CD4-positive, CD25-positive, alpha-beta regulatory T cell (primary cell): ENCODE results near the gene UPK1B. TPM values are rescaled to one million over a fixed set of nuclear protein-coding genes. Genes with fewer than 3 reads are reported as not detected.
A peak's percentile ranks its signal among the peaks of the same experiment; 100 is the strongest.

Experiments used
- ATAC-seq, 2 donors: fragments of 150-1000 bp; cut with Tn5 transposase; one replicate each; pipeline ENCODE4 v1.10.0; 2021; ENCODE audit warnings: low read depth in 2 of 2, moderate number of reproducible peaks in 2 of 2, moderate library complexity in 1 of 2
- DNase-seq, 3 donors: peaks; one replicate each; pipeline versions ENCODE4 v3.0.0 to v3.0.0-alpha.2; 2012 to 2022; ENCODE audit warnings: mixed read lengths in 1 of 3
- H3K27ac ChIP-seq: one replicate; pipeline ENCODE4 v1.7.0; 2013; ENCODE audit warnings: mild to moderate bottlenecking, low read length; ENCODE audit not compliant: insufficient read depth, poor library complexity, severe bottlenecking
- H3K27me3 ChIP-seq: one replicate; pipeline ENCODE4 v1.7.0; 2013; ENCODE audit warnings: low read length; ENCODE audit not compliant: control insufficient read depth, insufficient read depth
- H3K36me3 ChIP-seq: one replicate; pipeline ENCODE4 v1.7.0; 2013; ENCODE audit warnings: mild to moderate bottlenecking, low read length, moderate library complexity; ENCODE audit not compliant: control insufficient read depth, insufficient read depth
- H3K4me1 ChIP-seq: 2 replicates; pipeline ENCODE4 v1.7.0; 2013; ENCODE audit warnings: mild to moderate bottlenecking, low read length; ENCODE audit not compliant: insufficient read depth, control insufficient read depth, poor library complexity, severe bottlenecking
- H3K4me3 ChIP-seq: one replicate; pipeline ENCODE4 v1.7.0; 2013; ENCODE audit warnings: low read depth, mild to moderate bottlenecking, low read length, moderate library complexity
- H3K9me3 ChIP-seq, 2 experiments: 1 replicate in 1 of 2; 2 replicates in 1 of 2; pipeline ENCODE4 v1.7.0; 2013; ENCODE audit warnings: low read length in 2 of 2, mild to moderate bottlenecking in 1 of 2, moderate library complexity in 1 of 2; ENCODE audit not compliant: control insufficient read depth in 2 of 2
- H3K27ac Mint-ChIP-seq, 3 donors: one replicate each; pipeline ENCODE4 v1.8.0; 2020 to 2022; ENCODE audit warnings: mild to moderate bottlenecking in 3 of 3, mixed read lengths in 3 of 3, moderate library complexity in 2 of 3
- H3K27me3 Mint-ChIP-seq: one replicate; pipeline ENCODE4 v1.8.0; 2022; ENCODE audit warnings: mild to moderate bottlenecking, mixed read lengths
- H3K36me3 Mint-ChIP-seq: one replicate; pipeline ENCODE4 v1.8.0; 2020; ENCODE audit warnings: mixed read lengths
- H3K4me1 Mint-ChIP-seq, 4 donors: one replicate each; pipeline ENCODE4 v1.8.0; 2020 to 2022; ENCODE audit warnings: mixed read lengths in 4 of 4, mild to moderate bottlenecking in 1 of 4
- H3K4me3 Mint-ChIP-seq, 4 donors: one replicate each; pipeline ENCODE4 v1.8.0; 2020 to 2022; ENCODE audit warnings: mild to moderate bottlenecking in 4 of 4, mixed read lengths in 4 of 4, moderate library complexity in 3 of 4
- H3K9me3 Mint-ChIP-seq, 7 donors: one replicate each; pipeline ENCODE4 v1.8.0; 2020 to 2022; ENCODE audit warnings: mixed read lengths in 7 of 7, mild to moderate bottlenecking in 3 of 7, moderate library complexity in 2 of 7
- polyA plus RNA-seq, 4 donors: library from polyadenylated mRNA; unstranded; fragments of 300-500 nt; fragmentation: Illumina TruSeq; gene quantifications; one replicate each; pipeline ENCODE4 v1.2.3, GENCODE V29; 2021
- total RNA-seq: library from RNA; stranded (reverse); gene quantifications from one replicate; pipeline ENCODE4 v1.2.3, GENCODE V29; 2022

The UPK1B gene
- total and polyA plus RNA-seq, 5 donors from 2014 or later, result not detected

GRCh38 chr3:119145500-119146167 is 27.8 kb upstream of the UPK1B start, which contains the start of gene TEX55:
Gene TEX55, plus strand, starts transcription at chr3:119146165. Its CDS starts 25 bp downstream, at chr3:119146190.
- no peaks in the 10 kb centered on the region for H3K9me3 Mint-ChIP-seq
- DNase-seq (peak in 2 of 3 donors; percentile 2 to 28), ATAC-seq (no peak)
- H3K4me3 Mint-ChIP-seq, result no peak within 1 kb of the TSS
- H3K9me3 ChIP-seq, result no peaks in the 10 kb centered on the region
- no peaks in the 10 kb centered on the region for H3K27me3 ChIP-seq
- H3K36me3 Mint-ChIP-seq, result no peaks in the 10 kb centered on the region
- no peaks in the 10 kb centered on the region for H3K36me3 ChIP-seq
- H3K4me1 ChIP-seq, result no peaks in the 10 kb centered on the region
- H3K27me3 Mint-ChIP-seq, result no peaks in the 10 kb centered on the region
- H3K4me1 Mint-ChIP-seq, result peaks cover 0 to 2% (median 0%) of the 10 kb centered on the region in 4 donors
- peak within 1 kb of the TSS in 2 of 3 donors; percentile 30 to 38 for H3K27ac Mint-ChIP-seq
- H3K27ac ChIP-seq, result no peak within 1 kb of the TSS
- H3K4me3 ChIP-seq, result no peak within 1 kb of the TSS

GRCh38 chr3:119146578-119147375 is 26.6 kb upstream of the UPK1B start:
- Histone ChIP-seq H3K9me3 (no peaks in the 10 kb centered on the region), H3K27ac (no peak overlapping the region), H3K4me3 (no peak overlapping the region), H3K4me1 (no peaks in the 10 kb centered on the region), H3K36me3 (no peaks in the 10 kb centered on the region), H3K27me3 (no peaks in the 10 kb centered on the region)
- H3K4me3 Mint-ChIP-seq, result no peak overlapping the region
- H3K27ac Mint-ChIP-seq, result peak overlapping the region in 2 of 3 donors; percentile 30 to 38
- H3K4me1 Mint-ChIP-seq, result peaks cover 0 to 2% (median 0%) of the 10 kb centered on the region in 4 donors
- H3K27me3 Mint-ChIP-seq, result no peaks in the 10 kb centered on the region
- no peak for ATAC-seq
- DNase-seq, result no peak
- H3K9me3 Mint-ChIP-seq, result peaks cover 0 to 1% (median 0%) of the 10 kb centered on the region in 7 donors
- no peaks in the 10 kb centered on the region for H3K36me3 Mint-ChIP-seq

- H3K4me1 ChIP-seq, result no peaks in the 10 kb centered on the region
- Mint-ChIP-seq H3K4me3 (no peak overlapping the region), H3K27ac (no peak overlapping the region), H3K36me3 (no peaks in the 10 kb centered on the region), H3K9me3 (peaks cover 0 to 1% (median 0%) of the 10 kb centered on the region in 7 donors), H3K27me3 (no peaks in the 10 kb centered on the region), H3K4me1 (peaks cover 0 to 2% (median 0%) of the 10 kb centered on the region in 4 donors)
- ATAC-seq (no peak), DNase-seq (no peak)
- H3K4me3 ChIP-seq, result no peak overlapping the region
- H3K27ac ChIP-seq, result no peak overlapping the region
- no peaks in the 10 kb centered on the region for H3K36me3 ChIP-seq
- no peaks in the 10 kb centered on the region for H3K27me3 ChIP-seq
- no peaks in the 10 kb centered on the region for H3K9me3 ChIP-seq
Measured at GRCh38 chr3:119147494-119147893, 25.9 kb upstream of the UPK1B start.

- Mint-ChIP-seq H3K27me3 (no peaks in the 10 kb centered on the region), H3K4me1 (peaks cover 0 to 2% (median 0%) of the 10 kb centered on the region in 4 donors), H3K4me3 (no peak overlapping the region), H3K36me3 (no peaks in the 10 kb centered on the region), H3K9me3 (peaks cover 1 to 9% (median 3%) of the 10 kb centered on the region in 7 donors), H3K27ac (no peak overlapping the region)
- ATAC-seq (no peak), DNase-seq (no peak)
- H3K4me1 ChIP-seq, result no peaks in the 10 kb centered on the region
- H3K27me3 ChIP-seq, result no peaks in the 10 kb centered on the region
- no peak overlapping the region for H3K27ac ChIP-seq
- no peak overlapping the region for H3K4me3 ChIP-seq
- H3K9me3 ChIP-seq, result peaks cover 1 to 4% of the 10 kb centered on the region in 2 experiments
- H3K36me3 ChIP-seq, result no peaks in the 10 kb centered on the region
Measured at GRCh38 chr3:119148493-119149180, 24.8 kb upstream of the UPK1B start.

GRCh38 chr3:119149484-119149883 is 23.9 kb upstream of the UPK1B start:
- Histone ChIP-seq H3K36me3 (no peaks in the 10 kb centered on the region), H3K4me1 (no peaks in the 10 kb centered on the region), H3K9me3 (peaks cover 4 to 7% of the 10 kb centered on the region in 2 experiments), H3K27ac (no peak overlapping the region), H3K27me3 (no peaks in the 10 kb centered on the region), H3K4me3 (no peak overlapping the region)
- ATAC-seq (no peak), DNase-seq (no peak)
- H3K27me3 Mint-ChIP-seq, result peaks cover 6% of the 10 kb centered on the region
- H3K4me1 Mint-ChIP-seq, result peaks cover 0 to 2% (median 0%) of the 10 kb centered on the region in 4 donors
- H3K27ac Mint-ChIP-seq, result no peak overlapping the region
- peaks cover 3 to 17% (median 4%) of the 10 kb centered on the region in 7 donors for H3K9me3 Mint-ChIP-seq
- H3K4me3 Mint-ChIP-seq, result no peak overlapping the region
- no peaks in the 10 kb centered on the region for H3K36me3 Mint-ChIP-seq

- Mint-ChIP-seq H3K9me3 (peaks cover 5 to 30% (median 10%) of the 10 kb centered on the region in 7 donors), H3K36me3 (no peaks in the 10 kb centered on the region), H3K4me1 (no peaks in the 10 kb centered on the region), H3K27ac (no peak overlapping the region), H3K4me3 (no peak overlapping the region), H3K27me3 (peaks cover 24% of the 10 kb centered on the region)
- Histone ChIP-seq H3K36me3 (no peaks in the 10 kb centered on the region), H3K9me3 (peaks cover 4 to 7% of the 10 kb centered on the region in 2 experiments), H3K27me3 (peaks cover 5% of the 10 kb centered on the region), H3K4me3 (no peak overlapping the region), H3K4me1 (no peaks in the 10 kb centered on the region), H3K27ac (no peak overlapping the region)
- DNase-seq (no peak), ATAC-seq (no peak)
Measured at GRCh38 chr3:119156868-119157267, 16.5 kb upstream of the UPK1B start.

- peaks cover 5% of the 10 kb centered on the region for H3K27me3 ChIP-seq
- DNase-seq (no peak), ATAC-seq (no peak)
- no peaks in the 10 kb centered on the region for H3K36me3 ChIP-seq
- H3K27ac ChIP-seq, result no peak overlapping the region
- Mint-ChIP-seq H3K4me1 (no peaks in the 10 kb centered on the region), H3K27me3 (peaks cover 34% of the 10 kb centered on the region), H3K4me3 (no peak overlapping the region), H3K9me3 (peaks cover 5 to 29% (median 10%) of the 10 kb centered on the region in 7 donors), H3K27ac (no peak overlapping the region), H3K36me3 (no peaks in the 10 kb centered on the region)
- no peaks in the 10 kb centered on the region for H3K4me1 ChIP-seq
- no peak overlapping the region for H3K4me3 ChIP-seq
- peaks cover 4 to 7% of the 10 kb centered on the region in 2 experiments for H3K9me3 ChIP-seq
Measured at GRCh38 chr3:119157971-119158370, 15.4 kb upstream of the UPK1B start.
